GM12801 (cell line): Measurements from ENCODE around the gene ZNF296.

ENCODE experiments used
- TF ChIP-seq, protein P1 (sequence below): IDR thresholded peaks from one replicate; pipeline ENCODE4 v1.5.1; 2011; ENCODE audit warnings: control low read depth; ENCODE audit not compliant: insufficient read length; ENCODE audit errors: extremely low read depth

Gene ZNF296

DNA sequence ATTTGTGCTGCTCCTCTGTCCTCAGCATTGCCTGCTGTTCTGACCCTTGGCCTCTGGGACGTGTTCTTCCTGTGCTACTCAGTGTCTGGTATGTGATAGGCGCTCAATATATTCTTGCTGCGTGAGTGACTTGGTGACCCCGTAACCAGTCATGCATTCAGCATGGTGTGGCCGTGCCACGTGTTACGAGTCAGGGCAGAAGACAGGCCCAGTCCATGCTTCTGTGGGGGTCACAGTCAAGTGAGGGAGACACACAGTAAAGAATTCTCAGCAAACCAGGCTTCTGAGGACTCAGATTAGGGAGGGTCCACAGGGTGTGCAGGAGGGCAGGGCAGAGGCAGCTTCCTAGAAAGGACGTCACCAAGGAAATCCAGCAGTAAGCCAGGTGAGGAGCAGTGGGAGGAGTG, 24.6 kb upstream of the ZNF296 start:
- TF ChIP-seq, protein P1, sequence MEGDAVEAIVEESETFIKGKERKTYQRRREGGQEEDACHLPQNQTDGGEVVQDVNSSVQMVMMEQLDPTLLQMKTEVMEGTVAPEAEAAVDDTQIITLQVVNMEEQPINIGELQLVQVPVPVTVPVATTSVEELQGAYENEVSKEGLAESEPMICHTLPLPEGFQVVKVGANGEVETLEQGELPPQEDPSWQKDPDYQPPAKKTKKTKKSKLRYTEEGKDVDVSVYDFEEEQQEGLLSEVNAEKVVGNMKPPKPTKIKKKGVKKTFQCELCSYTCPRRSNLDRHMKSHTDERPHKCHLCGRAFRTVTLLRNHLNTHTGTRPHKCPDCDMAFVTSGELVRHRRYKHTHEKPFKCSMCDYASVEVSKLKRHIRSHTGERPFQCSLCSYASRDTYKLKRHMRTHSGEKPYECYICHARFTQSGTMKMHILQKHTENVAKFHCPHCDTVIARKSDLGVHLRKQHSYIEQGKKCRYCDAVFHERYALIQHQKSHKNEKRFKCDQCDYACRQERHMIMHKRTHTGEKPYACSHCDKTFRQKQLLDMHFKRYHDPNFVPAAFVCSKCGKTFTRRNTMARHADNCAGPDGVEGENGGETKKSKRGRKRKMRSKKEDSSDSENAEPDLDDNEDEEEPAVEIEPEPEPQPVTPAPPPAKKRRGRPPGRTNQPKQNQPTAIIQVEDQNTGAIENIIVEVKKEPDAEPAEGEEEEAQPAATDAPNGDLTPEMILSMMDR, result no peak

DNA sequence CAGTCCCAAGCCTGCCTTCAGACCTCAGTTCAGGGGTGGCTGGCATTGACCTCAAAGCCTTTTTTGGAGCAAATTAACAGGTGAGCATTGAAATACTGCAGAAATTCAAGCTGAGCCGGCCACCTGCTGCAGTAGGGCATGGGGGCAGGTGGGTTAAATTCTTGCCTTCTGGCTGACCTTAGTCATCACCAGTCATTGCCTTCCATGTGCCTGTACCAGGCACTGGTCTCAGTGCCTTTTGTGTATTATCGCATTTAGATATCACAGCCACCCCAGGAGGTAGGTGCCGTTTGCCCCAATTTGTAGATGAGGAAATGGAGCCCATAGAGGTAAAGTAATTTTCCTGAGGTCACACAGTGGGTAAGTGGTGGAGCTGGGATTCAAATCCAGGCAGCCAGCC, 23.9 kb upstream of the ZNF296 start:
- TF ChIP-seq, protein P1, result no peak

DNA sequence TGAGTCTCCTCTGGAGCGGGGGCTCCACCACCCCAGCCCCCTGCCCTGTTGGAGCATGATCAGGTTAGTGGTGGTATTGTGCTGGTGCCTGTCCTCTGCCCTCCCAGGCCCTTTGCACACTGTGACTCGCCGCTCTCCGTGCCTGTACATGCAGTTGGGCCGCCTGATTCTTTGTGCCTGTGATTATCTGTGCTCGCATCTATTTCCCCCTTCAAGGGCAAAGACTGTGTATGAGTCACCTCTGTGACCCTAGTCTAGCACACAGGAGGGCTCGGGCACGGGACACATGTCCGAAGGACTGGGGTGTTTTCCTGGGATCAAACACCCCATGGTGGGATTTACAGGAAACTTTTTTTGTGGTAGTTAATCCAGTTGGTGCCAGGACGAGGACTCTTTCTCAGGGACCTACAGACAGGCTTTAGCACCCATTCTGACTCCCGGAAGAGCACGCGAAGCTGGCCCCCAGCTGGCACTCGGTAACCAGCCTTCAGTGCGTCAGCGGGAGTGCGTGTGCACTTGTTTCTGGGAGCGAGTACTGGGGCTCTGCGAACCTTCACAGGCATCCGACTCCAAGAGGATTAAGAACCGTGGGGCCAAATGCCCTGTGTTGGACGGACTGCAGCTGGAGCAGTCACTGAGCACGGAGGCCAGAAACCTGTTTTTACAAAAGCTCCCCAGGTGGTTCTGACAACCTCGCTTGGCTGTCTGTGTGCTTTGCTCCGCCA, 23.4 kb upstream of the ZNF296 start:
- TF ChIP-seq, protein P1, result no peak

DNA sequence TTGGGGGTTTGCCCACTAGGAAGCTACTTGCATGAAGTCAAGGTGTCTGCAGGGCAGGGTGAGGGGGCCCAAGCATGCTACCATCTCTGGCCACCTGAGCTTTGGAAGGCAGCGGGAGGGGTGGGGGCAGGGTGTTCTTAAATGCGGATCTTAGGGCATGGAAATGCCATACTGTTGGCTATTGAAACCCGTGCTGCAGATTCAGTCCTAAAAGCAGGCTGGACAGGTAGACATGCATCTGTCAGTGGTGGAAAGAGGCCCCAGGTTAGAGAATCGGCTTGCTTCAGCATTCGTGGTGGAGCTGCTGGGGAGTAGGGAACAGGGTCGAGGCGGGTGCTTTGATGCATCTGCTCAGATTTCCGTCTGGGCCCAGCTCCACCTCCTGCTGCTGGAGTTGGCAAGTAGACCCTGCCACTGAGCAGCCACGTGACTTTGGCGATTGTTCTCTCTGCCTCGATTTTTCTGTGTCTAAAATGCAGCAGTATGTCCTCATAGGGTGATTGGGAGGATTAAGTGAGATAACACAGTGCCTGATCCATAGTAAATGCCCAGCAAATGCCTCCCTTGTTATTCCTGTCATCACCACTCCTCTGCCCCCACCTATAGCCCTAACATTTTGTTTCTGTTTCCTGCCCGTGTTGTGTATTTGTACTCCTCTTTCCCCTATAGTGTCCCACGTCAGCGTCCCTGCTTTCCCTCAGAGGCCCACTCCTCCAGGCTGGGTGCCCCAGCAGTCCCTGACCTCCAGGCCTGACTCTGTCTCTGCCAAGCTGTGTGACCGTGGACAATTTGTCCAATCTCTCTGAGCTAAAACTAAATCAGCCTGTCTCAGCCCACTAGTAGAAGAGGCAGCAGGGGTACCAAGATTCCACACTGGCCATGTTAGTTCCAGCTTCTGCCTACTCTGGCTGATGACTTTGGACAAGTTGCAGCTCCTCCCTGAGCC, 22.5 kb upstream of the ZNF296 start:
- TF ChIP-seq, protein P1, result no peak

DNA sequence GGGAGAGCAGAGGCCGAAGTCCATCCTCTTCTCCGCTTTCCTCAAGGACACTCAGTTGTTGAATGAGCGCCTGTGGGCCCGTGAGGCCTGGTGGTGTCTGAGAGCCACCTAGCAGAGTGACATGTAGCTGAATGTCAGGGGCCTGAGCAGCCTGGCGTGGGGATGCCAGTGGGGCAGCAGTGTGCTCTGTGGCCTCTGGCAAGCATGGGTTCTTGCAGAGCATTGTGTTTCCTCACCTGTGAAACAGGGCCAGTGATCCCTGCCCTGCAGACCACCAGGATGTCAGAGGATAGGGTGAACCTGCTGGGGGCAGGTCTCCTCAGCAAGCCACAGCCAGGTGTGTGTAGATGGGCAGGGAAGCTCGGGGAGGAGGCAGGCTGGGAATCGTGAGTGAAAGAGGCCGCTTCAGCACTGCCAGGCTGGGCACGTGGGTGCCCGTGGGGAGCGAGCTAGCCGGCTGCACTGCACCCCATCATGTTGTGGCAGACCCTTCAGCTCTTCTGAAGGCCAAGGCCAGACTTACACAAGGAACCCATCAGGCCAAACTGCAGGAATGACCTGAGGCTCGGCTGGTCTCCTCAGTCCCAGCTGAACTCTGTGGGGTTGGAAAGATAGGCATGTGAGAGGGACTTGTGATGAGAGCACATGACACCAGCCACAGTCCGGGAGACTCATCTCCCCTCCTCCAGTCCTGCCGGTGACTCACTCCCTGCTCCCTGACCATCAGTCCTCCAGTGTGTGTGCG, 21.7 kb upstream of the ZNF296 start:
- TF ChIP-seq, protein P1, result no peak

DNA sequence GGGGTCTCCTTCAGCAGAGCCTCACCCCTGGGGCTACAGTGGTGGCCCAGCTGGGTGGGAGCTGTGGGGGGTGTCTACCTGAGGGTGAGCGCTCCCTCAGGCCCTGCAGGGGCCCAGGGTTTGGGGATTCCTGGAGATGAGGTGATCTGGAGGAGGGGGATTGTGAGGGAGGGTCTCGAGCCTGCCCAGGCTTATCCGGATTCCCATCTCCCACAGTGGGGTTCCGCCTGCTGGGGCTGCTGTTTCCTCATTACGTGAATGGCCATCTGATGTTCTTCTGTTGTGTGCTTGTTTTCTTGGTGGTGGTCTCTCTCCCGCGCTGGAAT, 21.1 kb upstream of the ZNF296 start:
- TF ChIP-seq, protein P1, result no peak

DNA sequence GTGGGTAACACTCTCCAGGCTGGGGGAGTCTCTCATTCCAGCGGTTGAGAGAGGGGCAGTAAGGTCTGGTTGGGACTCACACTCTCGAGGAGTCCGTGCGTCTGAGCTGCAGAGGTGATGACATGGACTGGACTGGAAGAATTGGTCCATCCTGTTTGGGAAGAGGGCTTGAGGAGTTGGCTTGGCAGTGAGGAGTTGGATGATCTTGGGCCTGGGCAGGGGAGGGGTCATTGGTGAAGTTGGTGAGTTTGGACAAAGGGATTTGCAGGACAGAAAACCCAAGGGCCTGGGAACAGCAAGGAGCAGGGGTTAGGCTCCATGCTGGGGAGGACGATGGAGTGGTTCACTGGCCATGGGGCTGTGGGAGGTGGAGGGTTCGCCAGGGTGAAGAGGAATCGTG, 20.4 kb upstream of the ZNF296 start:
- TF ChIP-seq, protein P1, result no peak
